ENCODE results near the gene CSF3. TPM values are rescaled to one million over a fixed set of nuclear protein-coding genes. Genes with fewer than 3 reads are reported as not detected.

The CSF3 gene
- total and polyA plus RNA-seq, 2 of the 13 experiments (the other 11 are each of a cell fraction or from before 2014, with no cell fraction given), result 0.09 TPM; not detected in 1

DNA sequence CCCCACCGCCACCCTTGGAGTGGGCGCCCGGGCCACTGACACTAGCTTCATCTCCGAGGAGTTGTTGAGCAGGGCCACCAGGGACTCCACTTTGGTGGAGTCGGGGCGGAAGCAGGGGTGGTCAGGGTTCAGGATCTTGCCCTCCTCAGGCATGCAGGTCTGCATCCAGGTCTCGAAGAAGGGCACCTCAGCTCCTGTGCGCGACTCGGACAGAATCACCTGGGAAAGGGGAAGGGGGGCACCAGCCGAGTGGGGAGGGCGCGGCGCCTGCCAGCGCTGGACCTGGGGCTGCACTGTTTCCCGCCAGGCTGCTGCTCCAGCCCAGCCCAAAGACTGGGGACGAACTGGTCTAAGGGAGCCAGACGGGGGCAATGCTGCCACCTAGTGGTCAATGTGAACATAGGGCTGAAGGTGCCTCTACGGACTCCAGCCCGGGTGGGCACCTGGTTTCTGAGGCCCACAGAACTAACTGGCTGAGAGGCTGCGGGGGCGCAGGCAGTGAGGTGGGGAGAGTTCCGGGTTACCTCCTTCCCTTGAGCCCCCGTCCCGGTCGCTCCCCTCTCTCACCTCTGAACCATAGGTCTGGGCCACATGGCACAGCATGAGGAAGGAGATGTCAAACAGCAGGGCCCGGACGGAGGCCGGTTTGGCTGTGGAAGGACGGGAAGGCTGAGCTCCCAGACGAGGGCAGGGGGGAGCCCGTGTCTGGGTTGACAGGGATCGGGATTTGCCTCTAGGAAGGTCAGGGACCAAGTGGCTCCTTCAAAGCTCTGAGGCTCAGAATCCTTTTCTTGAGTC lies 11.8 kb downstream of the CSF3 start (continued):
- TF ChIP-seq, protein P1, sequence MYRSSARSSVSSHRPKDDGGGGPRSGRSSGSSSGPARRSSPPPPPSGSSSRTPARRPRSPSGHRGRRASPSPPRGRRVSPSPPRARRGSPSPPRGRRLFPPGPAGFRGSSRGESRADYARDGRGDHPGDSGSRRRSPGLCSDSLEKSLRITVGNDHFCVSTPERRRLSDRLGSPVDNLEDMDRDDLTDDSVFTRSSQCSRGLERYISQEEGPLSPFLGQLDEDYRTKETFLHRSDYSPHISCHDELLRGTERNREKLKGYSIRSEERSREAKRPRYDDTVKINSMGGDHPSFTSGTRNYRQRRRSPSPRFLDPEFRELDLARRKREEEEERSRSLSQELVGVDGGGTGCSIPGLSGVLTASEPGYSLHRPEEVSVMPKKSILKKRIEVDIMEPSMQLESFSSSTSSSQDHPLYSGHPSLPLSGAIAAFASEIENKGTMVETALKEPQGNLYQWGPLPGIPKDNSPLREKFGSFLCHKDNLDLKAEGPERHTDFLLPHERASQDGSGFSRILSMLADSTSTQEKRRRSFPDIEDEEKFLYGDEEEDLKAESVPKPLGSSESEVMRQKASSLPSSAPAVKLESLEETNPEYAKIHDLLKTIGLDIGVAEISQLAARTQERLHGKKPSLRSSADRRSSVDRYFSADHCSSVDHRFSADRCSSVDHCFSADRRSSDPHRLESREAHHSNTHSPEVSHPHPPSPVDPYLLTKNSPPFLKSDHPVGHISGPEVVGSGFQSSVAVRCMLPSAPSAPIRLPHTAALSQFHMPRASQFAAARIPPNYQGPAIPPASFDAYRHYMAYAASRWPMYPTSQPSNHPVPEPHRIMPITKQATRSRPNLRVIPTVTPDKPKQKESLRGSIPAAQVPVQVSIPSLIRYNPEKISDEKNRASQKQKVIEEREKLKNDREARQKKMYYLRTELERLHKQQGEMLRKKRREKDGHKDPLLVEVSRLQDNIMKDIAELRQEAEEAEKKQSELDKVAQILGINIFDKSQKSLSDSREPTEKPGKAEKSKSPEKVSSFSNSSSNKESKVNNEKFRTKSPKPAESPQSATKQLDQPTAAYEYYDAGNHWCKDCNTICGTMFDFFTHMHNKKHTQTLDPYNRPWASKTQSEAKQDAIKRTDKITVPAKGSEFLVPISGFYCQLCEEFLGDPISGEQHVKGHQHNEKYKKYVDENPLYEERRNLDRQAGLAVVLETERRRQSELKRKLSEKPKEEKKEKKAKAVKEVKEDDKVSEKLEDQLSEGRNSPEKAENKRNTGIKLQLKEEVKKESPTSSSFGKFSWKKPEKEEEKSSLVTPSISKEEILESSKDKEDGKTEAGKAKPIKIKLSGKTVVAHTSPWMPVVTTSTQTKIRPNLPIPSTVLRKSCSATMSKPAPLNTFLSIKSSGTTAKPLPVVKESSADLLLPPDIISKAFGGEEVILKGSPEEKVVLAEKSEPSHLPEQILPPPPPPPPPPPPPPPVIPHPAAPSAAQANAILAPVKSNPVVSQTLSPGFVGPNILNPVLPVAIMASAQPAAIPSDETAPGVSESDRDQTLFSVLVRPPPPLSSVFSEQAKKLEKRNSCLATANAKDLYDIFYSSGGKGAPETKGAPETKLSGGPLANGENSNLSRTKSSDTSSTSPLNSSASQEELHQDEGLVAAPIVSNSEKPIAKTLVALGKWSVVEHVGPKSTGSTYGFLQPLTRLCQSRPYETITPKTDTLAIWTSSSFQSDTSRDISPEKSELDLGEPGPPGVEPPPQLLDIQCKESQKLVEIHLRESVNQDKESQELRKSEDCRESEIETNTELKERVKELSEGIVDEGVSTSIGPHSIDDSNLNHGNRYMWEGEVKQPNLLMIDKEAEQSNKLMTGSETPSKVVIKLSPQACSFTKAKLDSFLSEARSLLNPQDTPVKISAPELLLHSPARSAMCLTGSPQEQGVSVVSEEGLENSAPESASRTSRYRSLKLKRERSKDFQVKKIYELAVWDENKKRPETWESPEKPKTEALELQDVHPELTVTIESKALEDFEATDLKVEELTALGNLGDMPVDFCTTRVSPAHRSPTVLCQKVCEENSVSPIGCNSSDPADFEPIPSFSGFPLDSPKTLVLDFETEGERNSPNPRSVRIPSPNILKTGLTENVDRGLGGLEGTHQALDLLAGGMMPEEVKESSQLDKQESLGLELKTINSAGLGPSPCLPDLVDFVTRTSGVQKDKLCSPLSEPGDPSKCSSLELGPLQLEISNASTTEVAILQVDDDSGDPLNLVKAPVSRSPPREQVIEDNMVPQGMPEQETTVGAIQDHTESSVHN (CRISPR knock-in tag; IDR thresholded peaks at IDR 0.05), result no peak
- TF ChIP-seq, protein P2, sequence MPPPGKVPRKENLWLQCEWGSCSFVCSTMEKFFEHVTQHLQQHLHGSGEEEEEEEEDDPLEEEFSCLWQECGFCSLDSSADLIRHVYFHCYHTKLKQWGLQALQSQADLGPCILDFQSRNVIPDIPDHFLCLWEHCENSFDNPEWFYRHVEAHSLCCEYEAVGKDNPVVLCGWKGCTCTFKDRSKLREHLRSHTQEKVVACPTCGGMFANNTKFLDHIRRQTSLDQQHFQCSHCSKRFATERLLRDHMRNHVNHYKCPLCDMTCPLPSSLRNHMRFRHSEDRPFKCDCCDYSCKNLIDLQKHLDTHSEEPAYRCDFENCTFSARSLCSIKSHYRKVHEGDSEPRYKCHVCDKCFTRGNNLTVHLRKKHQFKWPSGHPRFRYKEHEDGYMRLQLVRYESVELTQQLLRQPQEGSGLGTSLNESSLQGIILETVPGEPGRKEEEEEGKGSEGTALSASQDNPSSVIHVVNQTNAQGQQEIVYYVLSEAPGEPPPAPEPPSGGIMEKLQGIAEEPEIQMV (CRISPR knock-in tag; IDR thresholded peaks at IDR 0.05; ENCODE audit: low read depth), result no peak
- TF ChIP-seq MAZ (IDR thresholded peaks at IDR 0.05; ENCODE audit: borderline replicate concordance, low read depth, low read length), result no peak
- TF ChIP-seq MAZ (CRISPR knock-in tag; IDR thresholded peaks at IDR 0.05; ENCODE audit: low read depth), result no peak
- no peak for TF ChIP-seq ZEB1 (IDR thresholded peaks at IDR 0.05; ENCODE audit: insufficient replicate concordance, low read depth)
- TF ChIP-seq DR1 (CRISPR knock-in tag; IDR thresholded peaks at IDR 0.05), result no peak
- TF ChIP-seq, protein P3, sequence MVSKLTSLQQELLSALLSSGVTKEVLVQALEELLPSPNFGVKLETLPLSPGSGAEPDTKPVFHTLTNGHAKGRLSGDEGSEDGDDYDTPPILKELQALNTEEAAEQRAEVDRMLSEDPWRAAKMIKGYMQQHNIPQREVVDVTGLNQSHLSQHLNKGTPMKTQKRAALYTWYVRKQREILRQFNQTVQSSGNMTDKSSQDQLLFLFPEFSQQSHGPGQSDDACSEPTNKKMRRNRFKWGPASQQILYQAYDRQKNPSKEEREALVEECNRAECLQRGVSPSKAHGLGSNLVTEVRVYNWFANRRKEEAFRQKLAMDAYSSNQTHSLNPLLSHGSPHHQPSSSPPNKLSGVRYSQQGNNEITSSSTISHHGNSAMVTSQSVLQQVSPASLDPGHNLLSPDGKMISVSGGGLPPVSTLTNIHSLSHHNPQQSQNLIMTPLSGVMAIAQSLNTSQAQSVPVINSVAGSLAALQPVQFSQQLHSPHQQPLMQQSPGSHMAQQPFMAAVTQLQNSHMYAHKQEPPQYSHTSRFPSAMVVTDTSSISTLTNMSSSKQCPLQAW (CRISPR knock-in tag; IDR thresholded peaks at IDR 0.05), result peak; percentile 60; the same call in 1 of the 2 replicates
- no peak for TF ChIP-seq SIN3B (IDR thresholded peaks at IDR 0.05; ENCODE audit: low read length)
- TF ChIP-seq KMT2B (CRISPR knock-in tag; IDR thresholded peaks at IDR 0.05), result no peak
- TF ChIP-seq ZNF3 (CRISPR knock-in tag; IDR thresholded peaks at IDR 0.05), result no peak
- no peak for TF ChIP-seq ZSCAN9 (CRISPR knock-in tag; IDR thresholded peaks at IDR 0.05; ENCODE audit: borderline replicate concordance)
- TF ChIP-seq, protein P4, sequence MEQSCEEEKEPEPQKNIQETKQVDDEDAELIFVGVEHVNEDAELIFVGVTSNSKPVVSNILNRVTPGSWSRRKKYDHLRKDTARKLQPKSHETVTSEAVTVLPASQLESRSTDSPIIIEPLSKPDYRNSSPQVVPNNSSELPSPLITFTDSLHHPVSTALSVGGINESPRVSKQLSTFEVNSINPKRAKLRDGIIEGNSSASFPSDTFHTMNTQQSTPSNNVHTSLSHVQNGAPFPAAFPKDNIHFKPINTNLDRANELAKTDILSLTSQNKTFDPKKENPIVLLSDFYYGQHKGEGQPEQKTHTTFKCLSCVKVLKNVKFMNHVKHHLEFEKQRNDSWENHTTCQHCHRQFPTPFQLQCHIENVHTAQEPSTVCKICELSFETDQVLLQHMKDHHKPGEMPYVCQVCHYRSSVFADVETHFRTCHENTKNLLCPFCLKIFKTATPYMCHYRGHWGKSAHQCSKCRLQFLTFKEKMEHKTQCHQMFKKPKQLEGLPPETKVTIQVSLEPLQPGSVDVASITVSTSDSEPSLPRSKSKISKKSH (CRISPR knock-in tag; IDR thresholded peaks at IDR 0.05; ENCODE audit: borderline replicate concordance), result 0 out of 2 replicates have a peak, but pooled peaks have one; percentile 50
- TF ChIP-seq MXD4 (CRISPR knock-in tag; IDR thresholded peaks at IDR 0.05), result no peak
- TF ChIP-seq ASH2L (IDR thresholded peaks at IDR 0.05; ENCODE audit: insufficient read length, low read depth, low read length), result no peak
- TF ChIP-seq SSRP1 (CRISPR knock-in tag; IDR thresholded peaks at IDR 0.05), result no peak

Data from HepG2 (cell line).